ENCODE measurements around the gene NANP. TPM values are rescaled to one million over a fixed set of nuclear protein-coding genes. Genes with fewer than 3 reads are reported as not detected.
"Not testable (repeated sequence)": the region's sequence is repeated elsewhere in the genome, so short reads cannot be mapped to it uniquely, and the experiment has no call there.

NANP gene
- total RNA-seq, 2 experiments from 2014 or later = 5.0 to 5.3 TPM

GRCh38 chr20:25601659-25602058, 22.2 kb downstream of the NANP start:
- Mint-ChIP-seq H3K27ac (no peak overlapping the region), H3K36me3 (peaks cover 4% of the 10 kb centered on the region), H3K4me3 (no peak overlapping the region), H3K9me3 (peaks cover 8% of the 10 kb centered on the region), H3K4me1 (no peaks in the 10 kb centered on the region), H3K27me3 (peaks cover 3% of the 10 kb centered on the region)
- POLR2A ChIA-PET = no interaction called here
- ATAC-seq (ENCODE audit: low read depth) = no peak
- DNase-seq = no peak

DNA sequence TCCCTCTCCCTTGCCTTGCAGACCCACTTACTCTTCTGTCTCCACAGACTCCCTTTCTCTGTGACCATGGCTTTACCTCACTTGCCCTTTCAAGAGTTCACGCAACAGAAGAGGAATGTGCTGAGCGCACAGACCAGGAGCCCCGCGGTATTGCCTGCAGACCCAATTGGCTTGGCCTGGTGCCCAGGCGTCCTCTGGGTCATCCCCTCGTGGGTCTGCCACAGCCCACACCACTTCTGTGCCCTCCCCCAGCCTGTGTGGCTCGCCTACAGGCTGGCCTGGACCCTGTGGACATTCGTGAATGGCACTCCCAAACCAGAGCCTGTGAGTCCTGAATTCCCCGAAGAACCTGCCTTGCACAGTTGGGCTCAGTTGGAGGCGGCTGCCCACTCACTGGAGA, 23.2 kb downstream of the NANP start:
- H3K4me3 Mint-ChIP-seq = no peak overlapping the region
- peaks cover 4% of the 10 kb centered on the region for H3K36me3 Mint-ChIP-seq
- peaks cover 8% of the 10 kb centered on the region for H3K9me3 Mint-ChIP-seq

DNA sequence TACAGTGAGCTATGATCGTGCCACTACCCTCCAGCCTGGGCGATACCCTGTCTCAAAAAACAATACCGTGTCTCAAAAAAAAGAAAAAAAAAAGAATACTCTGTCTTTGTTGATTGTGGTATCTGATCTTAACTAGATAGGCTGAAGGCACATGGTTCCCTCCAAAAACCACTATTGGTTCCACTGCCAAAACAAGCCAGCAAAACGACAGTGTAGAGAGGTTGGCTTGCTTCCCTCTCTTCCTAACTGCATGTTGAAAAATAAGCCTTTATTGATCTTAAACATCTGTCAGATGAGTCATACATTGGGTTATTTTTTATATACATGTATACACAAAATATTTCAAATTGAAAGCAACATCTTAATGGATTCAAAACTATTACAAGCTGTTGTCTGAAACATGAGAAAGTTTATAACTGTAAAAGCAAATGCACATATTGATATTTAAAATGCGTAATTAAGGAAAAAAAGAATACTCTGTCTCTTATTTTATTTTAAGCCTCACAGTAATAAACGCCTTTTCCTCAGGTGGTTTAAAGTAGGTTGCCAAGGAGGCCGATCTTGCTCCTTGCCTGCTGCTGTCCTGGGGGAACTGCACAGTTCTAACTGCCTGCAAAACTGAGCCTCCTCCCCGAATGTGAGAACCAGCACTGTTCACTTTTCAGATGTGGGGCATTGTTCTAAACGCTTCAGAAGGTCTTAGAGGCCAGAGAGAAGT, 31.5 kb downstream of the NANP start:
- Mint-ChIP-seq H3K4me1 (no peaks in the 10 kb centered on the region), H3K27me3 (peaks cover 6% of the 10 kb centered on the region), H3K9me3 (no peaks in the 10 kb centered on the region), H3K4me3 (no peak overlapping the region), H3K36me3 (no peaks in the 10 kb centered on the region), H3K27ac (no peak overlapping the region)
- POLR2A ChIA-PET = no interaction called here
- no peak for DNase-seq
- ATAC-seq (ENCODE audit: low read depth) = no peak

More for the DNA sequence above, 23.2 kb downstream of the NANP start:
- POLR2A ChIA-PET = no interaction called here
- Mint-ChIP-seq H3K4me1 (no peaks in the 10 kb centered on the region), H3K27ac (no peak overlapping the region), H3K27me3 (peaks cover 3% of the 10 kb centered on the region)
- no peak for DNase-seq
- ATAC-seq (ENCODE audit: low read depth) = no peak

- ATAC-seq (ENCODE audit: low read depth); DNase-seq; H3K27me3 Mint-ChIP-seq; H3K9me3 Mint-ChIP-seq; H3K27ac Mint-ChIP-seq; H3K4me1 Mint-ChIP-seq; H3K36me3 Mint-ChIP-seq; H3K4me3 Mint-ChIP-seq; POLR2A ChIA-PET: not testable (repeated sequence)
Observed at GRCh38 chr20:25590778-25591177, 33.0 kb downstream of the NANP start.

DNA sequence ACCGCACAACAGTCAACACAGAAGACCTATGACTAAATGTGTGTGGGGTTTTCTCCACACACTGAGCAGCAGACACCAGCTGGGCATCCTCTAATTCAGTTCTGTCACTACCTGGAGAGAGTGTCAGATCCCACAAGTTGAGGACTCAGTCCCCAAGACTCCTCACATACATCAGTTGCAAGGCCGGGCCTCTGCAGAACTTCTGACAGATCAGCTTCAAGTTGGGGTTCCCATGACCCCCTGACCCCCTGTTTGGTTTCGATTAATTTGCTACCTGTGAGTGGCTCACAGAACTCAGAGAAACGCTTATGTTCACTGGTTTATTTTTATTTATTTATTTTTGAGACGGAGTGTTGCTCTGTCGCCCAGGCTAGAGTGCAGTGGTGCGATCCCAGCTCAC, 35.3 kb downstream of the NANP start:
- peaks cover 6% of the 10 kb centered on the region for H3K4me1 Mint-ChIP-seq
- no peak overlapping the region for H3K4me3 Mint-ChIP-seq
- peaks cover 1% of the 10 kb centered on the region for H3K9me3 Mint-ChIP-seq
- POLR2A ChIA-PET = interaction anchor here (1.0 kb wide), 1 partner anchor 10 kb away, joined by 4 read pairs; no protein-coding TSS in a partner anchor
- H3K27ac Mint-ChIP-seq = no peak overlapping the region
- DNase-seq (no peak), ATAC-seq (ENCODE audit: low read depth) (no peak)
- peaks cover 5% of the 10 kb centered on the region for H3K27me3 Mint-ChIP-seq
- H3K36me3 Mint-ChIP-seq = peaks cover 4% of the 10 kb centered on the region

DNA sequence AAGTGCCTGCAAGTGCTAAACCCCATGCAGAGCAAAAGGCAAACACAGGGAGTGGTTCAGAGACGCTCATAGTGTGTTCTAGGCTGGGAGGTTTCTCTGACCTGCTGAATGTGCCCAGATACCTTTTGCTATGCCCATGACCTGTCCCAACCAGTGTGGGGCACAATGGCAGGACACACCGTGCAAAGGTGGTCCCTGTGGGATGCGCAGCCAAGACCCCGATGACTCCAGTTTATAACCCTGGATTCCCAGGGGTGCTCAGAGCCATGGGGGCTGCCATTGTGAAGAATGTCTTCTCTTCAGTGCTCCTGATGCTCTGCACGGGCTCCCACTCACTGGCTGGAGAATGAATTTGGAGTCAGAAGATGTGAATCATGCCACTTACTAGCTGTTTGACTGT, 36.3 kb downstream of the NANP start:
- peaks cover 12% of the 10 kb centered on the region for H3K27me3 Mint-ChIP-seq
- POLR2A ChIA-PET = no interaction called here
- ATAC-seq (ENCODE audit: low read depth) = no peak
- no peak for DNase-seq
- H3K27ac Mint-ChIP-seq = no peak overlapping the region
- H3K4me3 Mint-ChIP-seq = no peak overlapping the region
- peaks cover 4% of the 10 kb centered on the region for H3K36me3 Mint-ChIP-seq
- H3K4me1 Mint-ChIP-seq = peaks cover 6% of the 10 kb centered on the region
- H3K9me3 Mint-ChIP-seq = peaks cover 1% of the 10 kb centered on the region

GRCh38 chr20:25586877-25587276, 36.9 kb downstream of the NANP start:
- Mint-ChIP-seq H3K9me3 (peaks cover 1% of the 10 kb centered on the region), H3K4me3 (no peak overlapping the region), H3K27me3 (peaks cover 12% of the 10 kb centered on the region), H3K36me3 (peaks cover 4% of the 10 kb centered on the region), H3K27ac (no peak overlapping the region), H3K4me1 (peaks cover 6% of the 10 kb centered on the region)
- no peak for ATAC-seq (ENCODE audit: low read depth)
- POLR2A ChIA-PET = no interaction called here
- DNase-seq = no peak

GRCh38 chr20:25584905-25585704, 38.7 kb downstream of the NANP start, which contains the start of gene NINL:
TSS of gene NINL (minus strand) at chr20:25585531. CDS start at chr20:25526587, 58,944 bp downstream.
- DNase-seq = peak; percentile 76
- H3K36me3 Mint-ChIP-seq = peaks cover 4% of the 10 kb centered on the region
- ATAC-seq (ENCODE audit: low read depth) = peak; percentile 90
- POLR2A ChIA-PET = no interaction called here
- H3K9me3 Mint-ChIP-seq = peaks cover 1% of the 10 kb centered on the region
- H3K27ac Mint-ChIP-seq = peak within 1 kb of the TSS; percentile 57
- H3K27me3 Mint-ChIP-seq = peaks cover 9% of the 10 kb centered on the region
- peaks cover 6% of the 10 kb centered on the region for H3K4me1 Mint-ChIP-seq
- peak within 1 kb of the TSS; percentile 82 for H3K4me3 Mint-ChIP-seq

DNA sequence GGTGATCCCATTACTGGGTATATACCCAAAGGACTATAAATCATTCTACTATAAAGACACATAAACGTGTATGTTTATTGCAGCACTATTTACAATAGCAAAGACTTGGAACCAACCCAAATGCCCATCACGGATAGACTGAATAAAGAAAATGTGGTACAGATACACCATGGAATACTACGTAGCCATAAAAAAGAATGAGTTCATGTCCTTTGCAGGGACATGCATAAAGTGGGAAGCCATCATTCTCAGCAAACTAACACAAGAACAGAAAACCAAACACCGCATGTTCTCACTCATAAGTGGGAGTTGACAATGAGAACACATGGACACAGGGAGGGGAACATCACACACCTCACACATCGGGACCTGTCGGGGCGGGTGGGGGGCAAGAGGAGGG, 40.2 kb downstream of the NANP start:
- not testable (repeated sequence) for H3K9me3 Mint-ChIP-seq; ATAC-seq (ENCODE audit: low read depth); DNase-seq; H3K27me3 Mint-ChIP-seq; H3K36me3 Mint-ChIP-seq; H3K4me1 Mint-ChIP-seq
- H3K4me3 Mint-ChIP-seq = peak overlapping the region; percentile 55
- POLR2A ChIA-PET = interaction anchor here (0.5 kb wide), 1 partner anchor 73 kb away, joined by 3 read pairs; no protein-coding TSS in a partner anchor
- peak overlapping the region; percentile 62 for H3K27ac Mint-ChIP-seq

DNA sequence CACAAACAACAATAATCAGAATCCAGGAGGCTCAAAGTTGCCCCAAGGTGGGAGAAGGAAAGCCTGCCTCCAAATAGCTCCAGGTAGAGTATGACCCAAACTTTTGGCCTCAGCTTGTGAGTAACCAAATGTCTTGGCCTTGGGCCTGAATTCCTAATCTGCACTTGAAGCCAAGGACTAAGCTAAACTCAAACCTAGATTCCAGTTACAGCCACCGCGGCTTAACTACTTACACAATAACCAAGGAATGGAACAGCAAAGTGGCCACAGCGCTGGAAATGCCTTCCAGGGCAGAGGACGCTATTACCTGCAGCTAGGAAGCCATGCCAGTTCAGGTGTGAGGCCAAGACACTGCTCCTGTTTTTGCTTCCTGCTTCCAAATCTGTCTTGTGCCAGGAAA, 43.1 kb downstream of the NANP start:
- Mint-ChIP-seq H3K4me1 (peaks cover 6% of the 10 kb centered on the region), H3K4me3 (no peak overlapping the region), H3K27ac (no peak overlapping the region), H3K36me3 (peaks cover 4% of the 10 kb centered on the region), H3K27me3 (peaks cover 7% of the 10 kb centered on the region), H3K9me3 (peaks cover 1% of the 10 kb centered on the region)
- DNase-seq = no peak
- ATAC-seq (ENCODE audit: low read depth) = no peak
- POLR2A ChIA-PET = no interaction called here

DNA sequence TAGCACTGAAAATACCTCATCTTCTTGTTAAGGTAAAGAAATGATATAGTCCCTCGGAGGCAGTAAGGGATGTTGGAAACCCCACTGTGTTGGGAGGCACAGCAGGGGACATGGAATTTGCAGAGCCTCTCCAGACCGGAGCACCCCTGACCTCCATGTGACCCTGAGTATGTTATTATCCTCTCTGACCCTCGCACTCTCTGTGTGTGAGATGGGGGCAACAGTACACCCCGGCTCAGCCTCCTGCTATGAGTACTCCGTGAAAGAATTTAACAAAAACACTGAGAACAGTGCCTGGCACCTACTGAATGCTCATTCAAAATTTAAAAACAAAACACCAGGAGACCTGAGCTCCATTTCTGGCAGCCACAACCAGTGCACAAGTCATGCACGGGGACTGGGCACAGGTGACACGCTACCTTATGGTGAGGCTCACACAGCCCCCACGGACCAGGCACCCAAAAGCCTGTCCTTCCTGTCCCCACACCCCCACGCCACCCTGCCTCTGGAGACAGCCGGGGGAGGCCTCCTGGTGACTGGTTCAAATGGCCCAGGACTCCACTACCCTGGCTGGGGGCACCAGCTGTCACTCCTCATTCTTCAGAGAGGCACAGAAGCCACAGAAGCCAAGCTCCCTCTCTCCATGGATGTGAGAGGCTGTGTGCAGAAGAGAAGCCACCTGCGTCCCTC, 44.6 kb downstream of the NANP start:
- no peak overlapping the region for H3K27ac Mint-ChIP-seq
- DNase-seq (no peak), ATAC-seq (ENCODE audit: low read depth) (no peak)
- H3K9me3 Mint-ChIP-seq = peaks cover 1% of the 10 kb centered on the region
- peaks cover 7% of the 10 kb centered on the region for H3K27me3 Mint-ChIP-seq
- POLR2A ChIA-PET = interaction anchor here (0.9 kb wide), 1 partner anchor 9 kb away, joined by 4 read pairs; no protein-coding TSS in a partner anchor
- peaks cover 4% of the 10 kb centered on the region for H3K36me3 Mint-ChIP-seq
- H3K4me1 Mint-ChIP-seq = peaks cover 3% of the 10 kb centered on the region
- no peak overlapping the region for H3K4me3 Mint-ChIP-seq

DNA sequence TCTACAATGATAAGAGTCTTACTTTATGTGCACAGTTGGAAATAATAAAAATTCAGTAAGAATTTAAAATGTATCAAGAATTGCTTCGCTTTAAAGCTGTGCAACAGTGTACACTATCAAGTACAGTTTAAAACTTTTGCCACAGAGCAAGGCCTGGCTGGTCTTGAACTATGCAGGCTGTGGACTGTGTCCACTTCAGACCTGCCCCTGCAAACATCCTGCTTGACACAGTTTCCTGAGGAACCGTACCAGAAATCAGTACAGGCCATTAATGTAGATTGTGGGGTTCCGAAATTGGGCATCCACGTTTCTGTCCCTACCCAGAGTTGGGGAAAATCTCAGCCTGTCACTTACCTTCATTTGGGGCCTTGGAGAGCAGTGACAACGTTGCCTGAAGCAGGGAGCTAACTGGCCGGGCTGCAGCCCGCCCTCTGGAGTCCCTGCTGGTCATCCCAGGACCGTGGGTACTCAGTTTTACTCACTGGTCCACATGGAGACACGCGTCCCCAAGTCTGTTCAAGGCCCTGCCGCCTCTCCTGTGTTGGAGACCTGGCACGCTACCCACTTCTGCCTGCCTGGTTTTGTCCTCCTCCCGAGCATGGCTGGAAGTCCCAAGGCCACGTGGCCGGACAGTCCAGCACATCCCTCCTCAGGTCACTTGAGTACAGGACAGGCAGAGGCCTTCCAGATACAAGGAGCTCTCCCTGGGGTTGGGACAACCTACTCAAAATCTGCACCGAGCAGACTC, 46.9 kb downstream of the NANP start:
- Mint-ChIP-seq H3K27me3 (no peaks in the 10 kb centered on the region), H3K9me3 (no peaks in the 10 kb centered on the region), H3K4me1 (no peaks in the 10 kb centered on the region), H3K4me3 (no peak overlapping the region), H3K36me3 (no peaks in the 10 kb centered on the region), H3K27ac (no peak overlapping the region)
- ATAC-seq (ENCODE audit: low read depth) = no peak
- POLR2A ChIA-PET = no interaction called here
- DNase-seq = no peak

DNA sequence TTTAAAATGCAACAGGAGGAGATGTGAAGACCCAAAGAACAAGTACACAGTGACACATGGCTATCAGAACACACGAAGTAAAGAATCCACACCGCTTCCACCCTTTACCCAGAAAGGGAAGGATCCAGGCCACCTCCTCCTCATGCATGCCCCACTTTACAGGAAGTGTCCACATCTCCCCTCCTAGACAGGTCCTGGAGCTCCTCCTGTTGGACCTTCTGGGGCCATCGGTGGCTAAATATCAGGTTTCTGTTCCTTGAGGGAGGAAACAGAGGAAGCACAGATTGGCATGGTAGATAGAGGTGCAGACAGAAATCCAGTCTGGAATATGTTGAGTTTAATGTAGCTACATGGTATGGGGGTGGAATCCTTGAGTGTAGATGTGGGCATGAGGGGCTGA, 49.4 kb downstream of the NANP start:
- H3K4me3 Mint-ChIP-seq = no peak overlapping the region
- no peaks in the 10 kb centered on the region for H3K36me3 Mint-ChIP-seq
- ATAC-seq (ENCODE audit: low read depth) = no peak
- no peaks in the 10 kb centered on the region for H3K9me3 Mint-ChIP-seq
- H3K27me3 Mint-ChIP-seq = no peaks in the 10 kb centered on the region
- H3K4me1 Mint-ChIP-seq = no peaks in the 10 kb centered on the region
- no peak overlapping the region for H3K27ac Mint-ChIP-seq
- POLR2A ChIA-PET = no interaction called here
- DNase-seq = no peak
